HG02678 (cell line): Measurements from ENCODE around the gene HPSE2.
"Not testable (repeated sequence)": the region's sequence is repeated elsewhere in the genome, so short reads cannot be mapped to it uniquely, and the experiment has no call there.

ENCODE experiments used
- ATAC-seq: cut with Tn5 transposase; IDR thresholded peaks from one replicate; pipeline ENCODE4 v1.9.1; 2021; ENCODE audit warnings: mild to moderate bottlenecking, moderate library complexity; ENCODE audit not compliant: unreplicated experiment

HPSE2 gene

DNA sequence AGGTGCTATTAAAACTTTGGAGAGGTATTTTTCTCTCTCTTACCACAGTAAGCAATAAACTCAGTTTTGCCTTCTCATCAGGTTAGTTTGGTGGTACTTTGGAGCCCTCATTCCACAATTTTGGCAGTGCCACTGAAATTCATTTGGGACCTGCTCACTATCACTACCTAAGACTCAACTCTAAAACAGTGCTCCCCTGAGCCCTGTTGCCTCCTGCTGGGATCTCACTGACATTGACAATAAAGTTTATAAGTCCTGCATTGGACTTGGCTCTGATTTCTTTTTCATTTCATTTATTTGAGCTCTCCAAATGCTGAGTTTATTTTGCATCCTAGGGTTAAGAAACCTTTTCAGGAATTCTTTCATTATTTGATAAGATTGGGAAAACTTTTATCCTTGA lies 658.1 kb downstream of the HPSE2 start:
- no peak for ATAC-seq

DNA sequence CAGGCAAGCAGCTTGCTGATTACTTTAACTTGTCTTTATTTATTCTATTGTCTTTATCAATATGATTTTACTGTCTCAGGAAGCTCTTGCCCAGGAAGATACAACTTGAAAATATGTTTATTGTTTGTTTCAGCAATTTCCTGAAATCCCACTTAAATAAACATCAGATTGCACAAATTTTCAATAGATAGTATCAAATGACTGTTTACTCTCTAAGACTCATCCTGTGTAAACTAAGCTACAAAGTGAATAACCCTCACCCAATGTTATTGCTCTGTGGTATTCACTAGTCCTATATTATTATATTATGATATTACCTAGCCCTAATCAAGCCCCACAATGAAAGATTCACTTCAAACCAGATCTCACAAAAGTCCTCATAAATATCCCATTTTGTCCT lies 658.5 kb downstream of the HPSE2 start:
- ATAC-seq = no peak

DNA sequence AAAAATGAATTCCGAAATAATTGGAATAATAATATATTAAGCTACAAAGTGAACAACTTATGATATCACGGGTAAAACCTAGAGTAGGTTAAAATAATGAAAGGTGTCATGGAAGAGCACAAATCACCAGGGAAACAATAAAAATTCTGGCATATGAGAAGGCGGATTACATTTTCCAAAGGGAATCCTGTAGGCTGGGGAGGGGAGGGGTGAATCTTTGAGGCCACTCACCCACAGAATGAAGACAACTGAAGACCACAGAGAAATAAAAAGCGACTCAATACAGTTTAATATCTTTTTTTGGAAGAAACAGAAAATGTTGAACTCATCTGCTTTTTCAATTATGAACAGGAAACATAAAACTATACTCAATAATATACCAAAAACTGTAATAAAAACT lies 659.6 kb downstream of the HPSE2 start:
- ATAC-seq = no peak

DNA sequence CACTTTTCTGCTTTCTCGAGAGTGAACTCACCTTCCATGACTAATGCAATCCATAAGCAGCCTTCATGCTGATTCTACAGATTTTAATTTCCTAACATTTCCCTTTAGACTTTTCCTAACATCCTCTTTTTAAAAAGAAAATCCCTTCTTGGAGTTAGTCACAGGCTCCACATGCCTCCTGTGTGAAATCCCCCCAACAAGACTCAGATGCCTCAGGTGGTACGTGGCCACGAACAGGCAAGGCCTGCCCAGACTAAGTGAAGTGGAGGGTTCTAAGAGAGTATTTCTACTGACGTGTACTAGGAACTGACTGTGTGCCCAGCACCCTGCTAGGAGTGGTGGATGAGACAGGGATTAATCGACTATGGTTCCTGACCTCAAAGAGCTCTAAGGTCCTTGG lies 663.1 kb downstream of the HPSE2 start:
- no peak for ATAC-seq

DNA sequence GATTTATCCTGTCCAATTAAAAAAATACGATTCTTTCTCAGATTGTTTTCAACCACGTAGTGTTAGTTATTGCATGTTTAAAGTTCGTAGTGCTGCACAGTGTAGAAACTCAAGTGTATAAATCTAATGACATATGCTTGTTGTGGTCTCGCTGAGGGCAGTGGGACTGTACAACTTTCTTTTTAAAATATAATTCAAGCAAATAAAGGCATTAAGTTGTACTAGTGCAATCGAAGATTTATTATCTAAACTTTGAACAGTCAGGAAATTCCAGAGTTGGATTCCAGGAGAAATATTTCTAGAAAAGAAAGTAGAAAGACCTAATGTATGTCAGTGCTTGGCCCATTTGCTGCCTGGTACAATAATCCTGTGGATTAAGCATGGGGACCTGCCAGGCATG lies 664.8 kb downstream of the HPSE2 start:
- ATAC-seq = no peak

DNA sequence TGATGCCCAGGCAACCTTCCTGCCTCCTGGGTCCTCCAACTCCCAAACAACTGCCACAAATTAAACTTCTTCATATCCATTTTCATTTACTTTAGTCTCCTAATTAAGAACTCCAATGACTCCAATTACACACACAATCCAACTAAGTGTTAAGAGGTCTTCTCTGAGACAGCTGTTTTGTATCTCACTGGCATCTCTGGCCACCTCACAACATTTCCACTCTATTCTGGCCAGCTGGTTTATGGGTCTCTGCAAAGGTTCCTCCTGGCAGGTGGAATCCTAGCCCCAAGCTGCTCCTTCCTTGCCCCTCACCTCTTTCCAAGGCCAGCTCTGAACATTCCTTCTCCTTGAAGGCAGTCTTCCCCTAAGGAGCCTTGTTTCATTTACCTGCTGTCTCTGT lies 665.8 kb downstream of the HPSE2 start:
- ATAC-seq = no peak

DNA sequence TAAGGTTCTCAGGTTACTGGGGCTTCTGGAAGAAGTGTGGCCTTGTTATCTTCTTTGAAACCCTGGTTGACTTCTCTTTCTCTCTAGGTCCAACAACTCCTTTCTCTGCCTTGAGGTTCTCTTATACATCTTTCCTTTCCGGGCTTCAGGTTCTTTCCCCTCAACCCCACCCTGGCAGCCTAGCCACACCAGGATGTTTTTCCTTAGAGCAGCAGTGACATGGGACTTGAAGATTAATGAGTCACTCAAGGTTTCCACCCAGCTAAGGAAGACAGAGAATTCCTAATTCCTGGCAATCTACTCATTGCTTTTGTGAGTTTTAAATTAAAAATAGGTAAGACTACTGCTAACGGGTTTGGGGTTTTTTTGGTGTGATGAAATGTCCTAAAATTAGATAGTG lies 667.1 kb downstream of the HPSE2 start:
- ATAC-seq = no peak

DNA sequence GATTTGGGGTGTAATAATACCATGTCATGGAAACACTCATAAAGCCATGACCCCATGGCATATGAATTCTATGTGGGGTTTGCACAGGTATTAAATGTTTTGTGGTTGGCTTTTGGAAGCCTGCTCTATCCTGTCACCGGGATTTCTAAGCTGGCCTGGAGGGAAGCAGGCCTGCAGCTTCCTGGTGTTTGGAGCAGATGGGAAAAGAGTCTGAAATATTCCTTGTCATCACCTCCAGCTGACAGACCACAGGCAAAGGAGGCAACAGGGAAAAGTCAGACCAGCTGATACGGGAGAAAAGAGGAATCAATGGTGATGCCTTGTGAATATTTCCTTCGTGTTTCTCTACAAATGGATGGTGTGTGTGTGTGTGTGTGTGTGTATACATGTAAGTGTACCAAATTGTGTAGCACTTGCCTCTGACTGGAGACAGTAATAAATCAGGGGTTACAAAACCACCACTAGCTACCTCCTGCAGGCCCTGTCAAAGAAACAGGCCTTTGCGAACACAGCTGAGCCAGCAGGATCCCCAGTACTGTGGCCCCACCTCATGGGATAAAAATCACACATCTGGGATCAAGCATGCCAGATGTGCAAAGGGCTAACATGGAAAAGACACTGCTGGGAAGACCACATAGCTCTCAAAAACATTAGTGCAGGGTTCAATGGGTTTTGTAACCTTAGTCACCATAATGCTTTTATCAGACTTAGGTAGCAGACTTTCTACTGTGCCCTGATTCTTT lies 668.1 kb downstream of the HPSE2 start:
- ATAC-seq = no peak

DNA sequence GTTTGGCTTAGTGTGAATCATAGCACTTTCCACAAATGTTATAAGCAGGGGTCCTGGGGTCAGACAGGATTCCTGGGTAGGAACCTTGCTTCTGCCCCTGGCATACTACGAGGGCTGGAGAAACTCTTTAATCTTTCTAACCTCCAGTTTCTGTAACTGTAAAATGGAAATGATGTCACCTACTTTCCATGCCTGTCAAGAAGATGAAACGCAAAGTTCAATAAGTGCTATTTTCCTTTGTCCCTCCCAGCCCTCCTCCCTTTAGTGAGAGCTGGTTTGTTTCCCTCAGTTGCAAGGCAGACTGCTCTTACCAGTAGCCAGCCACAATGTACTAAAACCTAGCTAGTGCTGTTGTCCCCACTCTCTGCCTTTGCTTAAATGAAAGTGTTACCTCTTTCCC lies 671.8 kb downstream of the HPSE2 start:
- ATAC-seq = no peak

DNA sequence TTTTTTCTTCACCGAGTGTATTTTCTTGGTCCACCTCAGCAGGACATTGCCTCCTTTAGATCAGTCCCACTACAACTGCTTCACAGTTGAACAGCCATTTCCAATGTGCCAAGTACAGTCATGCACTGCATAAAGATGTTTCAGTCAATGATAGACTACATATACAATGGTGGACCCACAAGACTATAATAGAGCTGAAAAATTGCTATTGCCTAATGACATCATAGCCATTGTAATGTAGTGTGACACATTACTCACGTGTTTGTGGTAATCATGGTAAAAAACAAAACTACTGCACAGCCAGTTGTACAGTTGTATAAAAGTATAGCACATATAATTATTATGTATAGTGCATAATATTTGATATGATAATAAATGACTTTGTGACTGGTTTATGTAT lies 675.1 kb downstream of the HPSE2 start:
- ATAC-seq = no peak

DNA sequence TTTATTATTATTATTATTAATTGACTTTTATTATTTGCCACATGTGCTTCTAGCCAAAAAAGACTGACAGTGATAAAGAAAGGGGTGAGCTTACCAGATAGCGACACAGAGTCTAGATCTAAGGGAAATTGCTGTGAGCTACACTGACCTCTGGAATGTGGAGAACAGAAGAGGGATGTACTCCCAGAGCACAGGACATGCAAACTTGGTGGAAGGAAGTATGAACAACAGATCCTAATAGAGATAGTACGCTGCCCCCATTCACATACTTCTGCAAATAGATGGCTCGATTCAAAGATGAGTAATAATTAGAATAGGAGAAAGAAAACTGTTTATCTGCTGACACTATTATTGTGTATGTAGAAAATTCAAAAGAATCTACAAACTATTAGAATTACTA lies 679.6 kb downstream of the HPSE2 start:
- ATAC-seq = no peak

DNA sequence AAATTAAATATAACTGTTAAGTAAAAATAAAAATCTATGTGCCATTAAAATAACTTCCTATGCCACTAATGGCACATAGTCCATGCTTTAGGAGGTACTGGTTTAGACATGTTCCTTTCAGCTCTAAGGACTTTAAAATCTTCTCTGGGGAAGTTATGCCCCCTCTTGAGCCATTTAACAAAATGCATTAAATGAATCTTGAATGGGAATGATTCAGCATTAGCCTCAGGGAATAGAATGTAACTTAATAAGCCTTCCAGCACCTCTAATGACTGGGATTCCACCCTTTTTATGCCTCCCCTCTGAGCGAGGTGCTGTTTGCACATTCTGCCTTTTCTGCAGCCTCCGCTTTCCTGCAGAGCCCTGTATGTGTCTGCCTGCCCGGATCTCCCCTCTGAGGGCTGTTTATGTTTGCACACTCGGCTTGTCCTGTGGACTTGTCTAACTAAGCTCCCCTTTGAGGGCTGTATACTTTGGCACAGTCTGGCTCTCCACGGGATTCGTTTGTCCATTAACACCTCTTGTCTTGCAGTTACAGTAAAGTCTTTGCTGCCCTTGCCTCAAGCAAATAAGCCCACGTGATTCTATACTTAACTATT lies 680.5 kb downstream of the HPSE2 start:
- no peak for ATAC-seq

DNA sequence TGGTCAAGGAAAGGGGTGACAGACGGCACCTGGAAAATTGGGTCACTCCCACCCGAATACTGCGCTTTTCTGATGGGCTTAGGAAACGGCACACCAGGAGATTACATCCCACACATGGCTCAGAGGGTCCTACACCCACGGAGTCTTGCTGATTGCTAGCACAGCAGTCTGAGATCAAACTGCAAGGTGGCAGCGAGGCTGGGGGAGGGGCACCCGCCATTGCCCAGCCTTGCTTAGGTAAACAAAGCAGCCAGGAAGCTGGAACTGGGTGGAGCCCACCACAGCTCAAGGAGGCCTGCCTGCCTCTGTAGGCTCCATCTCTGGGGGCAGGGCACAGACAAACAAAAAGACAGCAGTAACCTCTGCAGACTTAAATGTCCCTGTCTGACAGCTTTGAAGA lies 694.1 kb downstream of the HPSE2 start:
- ATAC-seq = not testable (repeated sequence)

DNA sequence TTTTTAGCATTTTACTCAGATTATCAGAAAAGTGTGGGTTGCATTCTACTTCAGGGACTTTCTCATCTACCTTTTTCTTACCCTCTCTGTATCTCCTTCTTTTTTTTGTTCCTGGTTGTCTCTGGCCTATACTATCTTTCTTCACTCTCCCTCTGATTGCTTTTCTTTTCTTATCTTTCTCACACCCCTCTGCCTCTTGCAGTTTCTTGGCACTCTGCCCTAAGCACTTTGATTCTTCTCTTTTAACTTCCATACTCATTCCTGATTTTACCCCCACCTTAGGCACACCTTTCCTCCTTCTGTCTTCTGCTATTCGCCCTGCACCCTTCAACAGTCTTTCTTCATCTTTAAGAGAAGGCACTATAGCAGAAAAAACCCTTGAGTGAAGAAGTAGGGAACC lies 696.1 kb downstream of the HPSE2 start:
- no peak for ATAC-seq

DNA sequence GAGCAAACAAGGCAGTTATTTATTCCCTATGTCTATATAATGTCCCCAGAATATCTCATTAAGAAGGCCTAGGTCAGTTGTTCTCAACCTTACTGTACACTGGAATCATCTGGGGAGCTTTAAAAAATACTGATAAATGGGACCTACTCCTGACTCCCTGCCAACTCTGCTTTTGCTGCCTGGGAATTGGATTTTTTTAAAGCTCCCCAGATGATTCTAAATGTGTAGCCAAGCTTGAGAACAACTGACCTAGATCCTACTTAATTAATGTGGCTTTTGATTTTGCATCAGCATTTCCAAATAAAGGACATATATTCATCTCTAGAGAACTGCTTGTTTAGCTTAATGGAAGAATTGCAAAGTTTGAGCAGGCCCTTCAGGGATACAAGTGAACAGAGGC lies 697.2 kb downstream of the HPSE2 start:
- no peak for ATAC-seq

DNA sequence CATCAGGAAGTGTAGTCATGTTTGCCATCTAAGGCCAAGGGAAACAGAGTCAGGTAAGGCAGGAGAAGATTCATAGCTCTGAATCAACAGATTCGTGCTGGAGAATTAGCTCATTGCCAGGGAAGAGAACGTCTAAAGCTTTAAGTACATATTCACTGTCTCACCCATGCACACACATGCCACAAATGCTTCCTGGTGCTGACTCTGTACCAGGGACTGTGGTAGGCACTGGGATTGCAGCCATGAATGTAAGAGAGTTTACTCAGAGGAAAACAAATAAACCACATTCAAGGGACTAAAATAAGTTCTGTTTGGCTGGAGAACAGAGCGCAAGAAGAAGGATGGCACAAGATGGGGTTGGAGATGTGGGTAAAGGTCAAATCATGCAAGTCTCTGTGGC lies 699.1 kb downstream of the HPSE2 start:
- ATAC-seq = no peak

DNA sequence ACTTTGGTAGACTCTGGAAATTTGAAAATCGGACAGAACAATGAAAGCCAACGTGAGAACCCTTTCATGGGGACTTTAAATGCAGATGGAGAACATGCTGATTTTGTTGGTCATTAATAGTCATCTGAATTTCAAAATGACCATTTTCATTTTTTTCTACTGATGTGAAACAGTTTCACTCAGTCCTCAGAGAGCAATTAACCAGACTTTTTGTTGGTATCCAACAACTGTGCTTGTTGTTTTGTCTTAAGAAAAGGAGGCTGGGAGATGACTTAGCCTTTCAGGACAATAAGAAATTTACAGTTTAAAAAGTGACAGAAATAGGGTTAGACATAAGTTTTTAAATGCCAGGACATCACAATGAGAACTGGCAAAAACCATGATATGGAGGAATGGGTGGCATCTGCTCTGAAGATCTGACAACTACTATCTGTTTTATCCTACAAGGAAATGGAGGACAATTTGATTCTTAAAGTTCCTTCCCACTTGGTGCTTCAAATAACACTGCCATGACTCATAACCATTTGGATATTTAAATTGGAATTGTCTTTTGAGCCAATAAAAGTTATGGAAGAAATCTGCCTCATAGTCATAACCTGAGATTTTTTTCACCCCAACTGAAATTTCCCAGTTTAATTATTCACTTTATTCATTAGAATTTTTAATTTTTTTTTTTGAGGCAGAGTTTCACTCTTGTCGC lies 701.8 kb downstream of the HPSE2 start:
- no peak for ATAC-seq

DNA sequence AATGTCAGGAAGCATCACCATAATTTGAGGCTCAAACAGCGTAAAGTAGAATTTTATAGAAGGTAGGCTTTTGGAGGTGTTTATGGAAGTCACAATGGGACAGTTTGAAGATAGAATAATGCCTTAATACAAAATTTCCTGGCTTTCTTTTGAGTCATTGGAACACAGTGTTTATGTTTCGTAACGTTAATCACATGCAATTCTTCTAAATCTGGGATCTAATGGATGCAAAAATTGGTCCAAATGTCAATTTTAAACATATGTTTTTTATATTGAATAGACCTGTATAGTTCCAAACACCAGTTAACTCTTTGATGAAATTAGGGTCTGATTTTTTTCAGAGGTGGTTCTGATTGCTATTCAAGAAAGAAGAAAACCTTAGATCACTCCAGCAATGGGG lies 702.4 kb downstream of the HPSE2 start:
- ATAC-seq = no peak

DNA sequence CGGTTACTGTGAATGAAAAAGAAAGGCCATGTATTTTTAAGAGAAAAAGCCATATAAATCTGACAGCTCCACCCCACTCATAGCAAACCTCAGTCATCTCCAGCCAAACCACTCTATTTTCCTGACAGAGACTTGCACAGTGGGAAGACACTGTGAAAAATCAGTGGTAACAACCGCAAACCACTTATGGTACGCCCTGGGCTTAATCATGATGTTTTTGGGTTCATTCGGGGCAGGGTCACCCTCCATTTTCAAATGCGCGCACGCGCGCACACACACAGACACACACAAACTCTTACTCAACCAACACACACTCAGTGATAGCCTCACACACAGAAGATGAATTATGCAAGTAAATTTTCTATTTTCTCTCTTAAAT lies 706.9 kb downstream of the HPSE2 start:
- no peak for ATAC-seq

DNA sequence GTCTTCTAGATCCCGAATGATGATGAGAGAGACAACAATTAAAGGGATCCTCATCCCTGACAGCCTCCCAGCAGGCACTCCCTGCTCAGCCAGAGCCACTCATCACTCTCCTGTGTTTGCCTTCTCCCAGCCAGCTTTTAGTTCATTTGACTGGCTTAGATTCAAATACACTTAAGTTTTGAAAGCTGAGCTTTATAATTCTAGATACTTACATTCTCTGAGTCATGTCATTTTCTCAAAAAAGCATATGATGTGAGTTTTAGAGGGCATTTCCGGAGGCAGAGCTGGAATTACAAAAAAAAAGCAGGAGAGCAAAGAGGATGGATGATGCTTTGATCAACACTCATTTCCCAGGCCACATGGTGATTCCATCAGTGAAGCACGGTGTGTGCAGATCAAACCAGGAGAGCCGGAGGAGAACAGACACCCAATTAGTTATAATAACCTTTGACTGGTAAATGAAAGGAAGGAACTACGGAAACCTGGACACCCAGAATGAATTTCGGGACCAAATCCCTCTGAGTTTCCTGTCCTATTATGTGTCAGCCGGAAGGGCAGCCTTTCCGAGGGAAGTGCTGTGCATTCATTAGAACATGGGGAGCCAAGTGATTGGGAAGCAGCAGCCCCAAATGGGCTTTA lies 707.4 kb downstream of the HPSE2 start:
- ATAC-seq = no peak

DNA sequence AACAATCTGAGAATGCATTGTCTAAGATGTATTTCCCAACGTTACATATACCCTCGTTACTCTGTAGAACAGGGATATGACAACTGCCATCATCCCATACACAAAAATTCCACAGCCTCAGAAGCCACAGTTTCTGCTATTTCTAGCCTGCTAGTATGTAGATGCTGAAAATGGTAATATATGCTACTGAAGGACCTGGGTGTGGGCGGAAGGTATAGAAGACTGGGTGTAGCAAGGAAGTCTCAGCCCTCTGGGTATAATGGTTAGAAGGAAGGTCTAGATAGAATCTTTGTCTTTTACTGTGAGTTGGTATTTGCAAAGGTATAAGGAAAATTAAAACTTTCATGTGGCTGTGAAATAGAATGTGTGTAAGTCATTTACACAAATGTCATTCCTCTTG lies 709.7 kb downstream of the HPSE2 start:
- no peak for ATAC-seq

DNA sequence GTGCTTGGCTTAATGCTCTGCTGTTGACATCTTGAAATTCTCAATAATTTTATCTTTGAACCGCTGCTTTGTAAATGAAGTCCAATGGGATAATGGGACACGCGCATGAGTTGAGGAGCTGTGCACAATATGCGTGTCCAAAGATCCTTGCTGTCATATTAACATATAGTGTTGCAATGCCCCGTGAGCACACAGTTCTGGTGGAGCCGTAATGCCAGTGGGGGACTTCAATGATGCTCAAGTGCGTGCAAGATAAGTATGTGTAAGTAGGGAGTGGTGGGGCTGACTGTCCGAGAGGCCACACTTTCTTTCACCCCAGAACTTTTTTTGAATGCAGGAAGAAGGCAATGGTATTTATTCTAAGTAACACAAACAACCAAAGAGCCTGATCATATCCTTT lies 711.5 kb downstream of the HPSE2 start:
- no peak for ATAC-seq
